Activated CD8-positive, alpha-beta memory T cell treated with anti-CD3 and anti-CD28 coated beads, Interleukin-2, amount 50 U/mL, for 24 hours (primary cell): ENCODE results near the gene KANK2.

Source experiments
- DNase-seq: peaks from one replicate; pipeline ENCODE4 v3.0.0-alpha.2; 2020; ENCODE audit errors: extremely low read depth

KANK2 gene

GRCh38 chr19:11225815-11226214 is 28.5 kb upstream of the KANK2 start:
- no peak for DNase-seq

- DNase-seq = no peak
Observed at GRCh38 chr19:11225172-11225571, 27.8 kb upstream of the KANK2 start.

- DNase-seq = no peak
Observed at GRCh38 chr19:11224429-11224828, 27.1 kb upstream of the KANK2 start.

- DNase-seq = no peak
Observed at GRCh38 chr19:11223200-11223599, 25.9 kb upstream of the KANK2 start.

GRCh38 chr19:11221082-11221598 is 23.8 kb upstream of the KANK2 start:
- no peak for DNase-seq

- no peak for DNase-seq
Observed at GRCh38 chr19:11214387-11214786, 17.0 kb upstream of the KANK2 start.

- DNase-seq = no peak
Observed at GRCh38 chr19:11210656-11210928, 13.2 kb upstream of the KANK2 start.

GRCh38 chr19:11209839-11210655 is 12.7 kb upstream of the KANK2 start:
- no peak for DNase-seq

- DNase-seq = no peak
Observed at GRCh38 chr19:11208561-11209471, 11.5 kb upstream of the KANK2 start.

- DNase-seq = no peak
Observed at GRCh38 chr19:11205939-11206570, 8.7 kb upstream of the KANK2 start.

GRCh38 chr19:11204943-11205349 is 7.6 kb upstream of the KANK2 start:
- no peak for DNase-seq

GRCh38 chr19:11204076-11204602 is 6.8 kb upstream of the KANK2 start:
- no peak for DNase-seq

GRCh38 chr19:11203194-11204075 is 6.1 kb upstream of the KANK2 start:
- no peak for DNase-seq

GRCh38 chr19:11202488-11203193 is 5.3 kb upstream of the KANK2 start:
- no peak for DNase-seq

GRCh38 chr19:11201791-11202190 is 4.4 kb upstream of the KANK2 start:
- DNase-seq = no peak

GRCh38 chr19:11200931-11201330 is 3.6 kb upstream of the KANK2 start:
- no peak for DNase-seq

- no peak for DNase-seq
Observed at GRCh38 chr19:11200015-11200574, 2.8 kb upstream of the KANK2 start.

GRCh38 chr19:11199517-11199916 is 2.2 kb upstream of the KANK2 start:
- no peak for DNase-seq

GRCh38 chr19:11198769-11199424 is 1.6 kb upstream of the KANK2 start:
- DNase-seq = no peak

GRCh38 chr19:11198175-11198534 is 810 bp upstream of the KANK2 start:
- no peak for DNase-seq
